HG02870 (cell line): ENCODE measurements around the gene TTLL7.

Experiments
- ATAC-seq: cut with Tn5 transposase; IDR thresholded peaks from one replicate; pipeline ENCODE4 v1.9.1; 2021; ENCODE audit warnings: mild to moderate bottlenecking, moderate library complexity; ENCODE audit not compliant: unreplicated experiment

The TTLL7 gene

DNA sequence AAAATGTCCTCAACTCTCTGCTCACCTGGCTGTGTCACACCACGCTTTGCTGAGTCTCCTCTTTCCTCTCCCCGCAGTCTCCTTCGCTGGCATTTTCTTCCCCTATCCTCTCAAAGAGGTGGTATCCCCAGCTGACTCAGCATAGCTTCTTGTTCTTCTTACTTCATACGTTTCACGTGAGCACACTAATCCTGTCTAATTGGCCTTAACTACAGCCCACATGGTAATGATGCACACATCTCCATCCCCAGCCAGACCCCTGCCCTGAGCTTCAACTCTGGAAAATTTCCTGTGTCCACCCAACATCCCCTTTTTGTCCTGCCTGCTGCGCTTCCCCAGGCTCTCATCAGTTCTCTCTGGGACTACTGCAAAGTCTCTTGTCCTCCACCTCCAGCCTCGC lies 169.8 kb downstream of the TTLL7 start:
- no peak for ATAC-seq

DNA sequence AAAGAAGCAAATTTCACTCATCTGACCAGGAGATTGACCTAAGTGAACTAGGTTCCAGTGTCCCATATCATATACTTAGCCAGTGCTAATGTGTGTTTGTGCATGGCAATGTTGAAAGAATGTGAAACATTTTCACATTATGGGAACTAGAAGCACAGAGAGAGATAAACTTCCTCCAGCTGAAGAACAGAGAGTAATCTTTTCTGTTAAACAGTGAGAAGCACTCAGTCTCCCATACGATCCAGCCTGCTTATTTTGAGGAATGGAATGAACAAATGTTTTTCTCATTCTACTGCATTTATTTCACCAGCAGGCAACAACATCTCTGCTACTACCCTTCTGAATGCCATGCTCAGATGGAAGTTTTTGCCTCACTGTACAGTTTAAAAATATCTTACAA lies 170.5 kb downstream of the TTLL7 start:
- no peak for ATAC-seq

GRCh38 chr1:83827741-83828140 lies 171.2 kb downstream of the TTLL7 start:
- no peak for ATAC-seq

DNA sequence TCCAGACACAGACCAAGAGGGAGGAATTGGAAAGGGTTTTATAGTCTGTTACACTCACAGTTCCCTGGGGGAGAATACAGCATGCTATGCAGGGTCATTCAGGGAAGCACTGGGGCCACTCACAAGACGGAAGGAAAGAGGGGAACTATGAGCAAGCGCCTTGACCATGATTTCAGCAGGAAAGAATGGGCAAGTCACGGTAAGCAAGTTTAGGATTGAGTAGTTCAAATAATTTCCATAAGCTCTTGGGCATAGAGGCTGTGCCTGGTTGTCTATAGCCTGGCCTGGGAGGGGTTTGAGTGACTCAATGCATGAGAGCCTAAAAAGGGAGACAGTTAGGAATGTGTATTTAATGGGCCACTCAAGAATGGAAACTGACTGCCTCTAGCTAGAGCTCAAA lies 176.7 kb downstream of the TTLL7 start:
- no peak for ATAC-seq

DNA sequence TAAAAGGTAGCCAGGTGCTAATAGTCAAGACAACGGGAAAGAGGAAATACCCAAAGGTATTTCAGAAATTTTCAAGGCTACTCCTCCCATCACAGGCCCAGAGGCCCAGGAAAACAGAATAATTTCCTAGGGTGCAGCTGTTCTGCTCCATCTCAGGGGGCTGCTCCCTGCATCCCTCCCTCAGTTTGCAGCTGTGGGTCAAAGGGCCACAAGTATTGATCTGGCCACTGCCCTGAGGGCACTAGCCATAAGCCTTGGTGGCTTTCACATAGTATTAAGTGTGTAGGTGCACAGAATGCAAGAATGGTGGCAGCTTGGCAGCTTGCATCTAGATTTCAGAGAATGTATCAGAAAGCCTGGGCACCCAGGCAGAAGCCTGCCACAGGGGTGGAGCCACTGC lies 179.5 kb downstream of the TTLL7 start:
- ATAC-seq, result no peak

DNA sequence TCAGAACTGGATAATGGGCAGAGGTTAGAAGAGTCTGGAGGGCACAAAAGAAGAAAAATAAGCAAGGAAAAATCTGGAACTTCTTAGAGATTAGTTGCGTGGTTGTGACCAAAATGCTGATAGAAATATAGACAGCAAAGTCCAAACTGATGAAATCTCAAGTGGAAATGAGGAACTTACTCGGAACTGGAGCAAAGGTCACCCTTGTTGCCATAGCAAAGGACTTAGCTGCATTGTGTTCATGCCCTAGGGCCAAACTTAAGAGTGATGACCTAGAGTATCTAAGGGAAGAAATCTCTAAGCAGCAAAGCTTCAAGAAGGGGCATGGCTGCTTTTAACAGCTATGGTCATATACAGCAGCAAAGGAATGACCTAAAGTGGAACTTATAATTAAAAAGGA lies 180.0 kb downstream of the TTLL7 start:
- ATAC-seq, result no peak

- ATAC-seq, result no peak
Observed at GRCh38 chr1:83816836-83817235, 182.1 kb downstream of the TTLL7 start.

DNA sequence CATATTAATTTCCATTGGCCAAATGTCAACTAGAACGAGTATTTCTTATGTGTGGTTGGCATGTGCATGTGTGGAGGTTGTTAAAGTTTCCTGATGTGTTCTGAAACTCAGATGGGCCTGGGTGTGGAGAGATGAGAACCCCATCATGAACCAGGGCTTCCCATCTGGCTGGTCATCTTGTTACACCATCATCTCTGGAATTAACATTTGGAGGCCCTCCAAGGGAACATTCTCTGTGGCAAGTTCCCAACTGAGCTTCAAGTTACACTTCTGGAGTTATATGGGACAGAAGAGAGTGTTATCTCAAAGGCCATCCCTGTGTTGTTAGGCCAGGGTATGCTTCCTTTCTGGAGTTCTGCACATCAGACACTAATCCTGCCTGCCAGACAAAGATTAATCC lies 183.6 kb downstream of the TTLL7 start:
- no peak for ATAC-seq
